NCI-H2081 treated with DMSO at 0.1 percent for 48 hours (cell line): Measurements from ENCODE around the gene METTL16.

Experiments used
- DNase-seq: peaks from one replicate; lab custom pipeline; 2025; lab: John Stamatoyannopoulos, UW

The METTL16 gene

DNA sequence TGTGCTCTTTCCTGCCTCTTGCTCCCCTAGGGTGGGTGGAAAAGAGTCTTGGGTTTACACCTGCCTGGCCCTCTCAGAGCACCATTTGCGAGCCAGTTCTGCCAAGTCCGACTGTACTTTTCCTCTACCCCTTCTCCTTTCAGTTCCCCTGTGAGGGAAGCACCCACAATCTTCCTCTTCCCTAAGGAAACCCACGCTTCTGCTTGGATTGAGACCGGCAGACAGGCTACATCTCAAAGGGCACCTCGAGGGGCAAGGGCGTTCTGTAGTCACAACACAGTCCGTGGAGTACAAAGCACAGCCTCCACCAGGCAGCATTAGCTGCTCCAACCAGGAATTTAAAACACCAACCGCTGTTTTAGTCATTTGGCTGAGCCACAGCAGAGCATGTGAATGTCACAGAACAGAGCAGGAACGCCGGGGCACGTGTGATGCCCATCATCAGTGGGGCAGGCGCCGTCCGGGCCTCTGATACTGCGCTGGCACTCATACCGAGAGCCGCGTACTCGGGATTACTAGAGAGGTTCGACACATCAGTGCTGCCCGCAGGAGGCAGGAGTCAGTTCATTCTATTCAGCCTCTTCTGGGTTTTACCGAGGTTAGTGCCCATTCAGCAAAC is 97.1 kb downstream of the METTL16 start:
- no peak for DNase-seq

DNA sequence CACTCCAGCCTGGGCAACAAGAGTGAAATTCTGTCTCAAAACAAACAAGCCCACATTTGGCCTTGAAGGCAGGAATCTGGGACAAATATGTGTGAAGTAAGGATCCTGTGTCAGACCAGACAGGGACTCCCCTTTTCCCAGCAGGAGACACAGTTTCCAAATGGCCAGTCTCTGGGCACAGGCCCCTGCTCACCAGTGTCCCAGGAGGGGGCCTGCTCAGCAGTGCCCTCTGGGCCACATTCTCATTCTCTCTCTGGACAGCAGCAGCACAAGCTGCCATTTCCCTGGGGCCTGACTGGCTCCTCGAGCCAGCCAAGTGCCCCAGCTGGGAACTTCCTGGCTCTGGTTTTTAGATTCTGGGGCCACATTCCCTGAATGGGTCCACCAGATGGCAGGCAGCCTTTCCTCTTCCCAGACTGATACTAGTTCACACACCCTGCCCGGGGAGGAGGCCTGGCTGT is 99.1 kb downstream of the METTL16 start:
- DNase-seq, result no peak

DNA sequence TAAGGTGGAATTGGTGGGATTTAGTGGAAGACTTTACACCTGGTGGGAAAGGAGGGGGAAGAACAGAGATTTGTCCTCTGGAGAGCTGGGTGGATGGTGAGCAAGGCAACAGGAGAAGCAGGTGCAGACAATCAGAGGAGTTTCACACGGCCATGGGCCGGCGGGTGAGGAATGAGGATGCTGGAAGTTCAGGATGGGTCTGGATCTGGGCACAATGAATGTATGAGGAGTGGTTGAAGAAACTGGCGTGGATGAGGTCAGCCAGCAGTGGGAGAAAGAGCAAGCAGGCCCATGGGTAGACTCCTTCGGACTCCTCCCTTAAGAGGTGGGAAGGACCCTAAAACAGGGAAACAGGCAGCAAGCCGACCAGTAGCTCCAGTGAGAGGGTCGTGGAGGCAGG is 100.7 kb downstream of the METTL16 start:
- DNase-seq, result no peak

DNA sequence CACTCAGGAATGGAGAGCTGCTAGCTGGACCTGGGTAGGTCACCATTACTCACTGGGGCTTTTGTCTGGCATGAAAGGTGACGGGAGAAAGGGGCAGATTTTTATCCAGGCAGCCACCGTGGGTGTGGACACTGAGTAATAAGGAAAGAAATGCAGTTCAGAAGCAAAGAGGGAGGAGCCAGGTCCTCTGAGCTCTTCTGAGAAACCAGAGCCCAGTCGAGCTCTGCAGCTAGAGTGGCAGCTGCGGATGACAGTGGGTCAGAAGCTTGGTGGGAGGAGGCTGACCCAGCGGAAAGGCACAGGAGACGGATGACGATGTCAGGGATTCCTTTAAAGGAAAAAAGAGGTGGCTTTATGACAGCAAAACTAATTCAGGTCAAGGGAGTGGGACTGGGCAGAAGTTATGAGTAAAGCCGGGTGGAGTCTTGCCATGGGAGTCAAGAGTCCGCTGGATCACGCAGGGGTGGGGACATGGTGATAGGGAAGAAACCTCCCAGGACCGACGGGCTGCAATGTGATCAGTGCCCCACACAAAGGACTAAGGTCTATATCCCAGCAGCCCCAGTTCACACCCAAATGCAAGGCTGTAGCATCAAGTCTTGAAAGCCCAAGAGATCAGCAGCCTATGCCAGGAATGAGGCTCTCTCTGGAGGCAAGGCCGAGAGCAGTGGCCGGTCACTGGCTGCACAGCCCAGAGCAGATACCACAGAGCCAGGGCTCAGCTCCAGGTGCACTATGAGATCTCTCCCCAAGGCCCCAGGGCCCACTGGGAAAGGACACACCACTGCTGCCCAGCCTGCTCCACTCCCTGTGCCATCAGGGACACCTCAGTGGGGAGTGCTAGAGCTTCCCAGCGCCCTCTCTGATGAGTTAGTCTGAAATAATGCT is 104.5 kb downstream of the METTL16 start:
- DNase-seq, result no peak

DNA sequence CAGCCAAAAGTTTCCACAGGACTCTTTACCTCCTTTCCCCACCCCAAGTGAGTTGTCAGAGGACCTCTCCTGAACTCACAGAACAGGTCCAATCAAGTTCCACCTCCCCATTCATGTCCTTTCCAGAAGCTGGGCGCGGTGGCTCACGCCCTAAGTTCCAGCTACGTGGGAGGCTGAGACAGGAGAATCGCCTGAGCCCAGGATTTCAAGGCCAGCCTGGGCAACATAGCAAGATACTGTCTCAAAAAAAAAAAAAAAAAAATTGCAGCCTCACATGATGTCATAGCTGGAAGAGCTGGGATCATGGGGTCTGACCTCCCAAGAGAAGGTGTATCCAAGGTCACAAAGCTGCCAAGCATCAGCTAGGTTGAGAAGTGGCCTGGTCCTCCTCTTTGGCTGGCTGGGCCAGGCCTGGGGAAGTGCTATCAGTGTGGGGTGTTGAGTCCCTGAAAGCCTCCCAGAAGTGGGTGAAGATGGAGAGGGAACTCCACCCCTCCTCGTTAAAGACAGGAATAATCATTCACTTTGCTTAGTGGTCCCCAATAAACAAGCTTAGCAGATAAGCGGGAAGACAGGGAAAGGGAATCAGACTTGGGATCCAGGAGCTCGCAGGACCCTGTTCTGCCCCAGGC is 105.3 kb downstream of the METTL16 start:
- no peak for DNase-seq

DNA sequence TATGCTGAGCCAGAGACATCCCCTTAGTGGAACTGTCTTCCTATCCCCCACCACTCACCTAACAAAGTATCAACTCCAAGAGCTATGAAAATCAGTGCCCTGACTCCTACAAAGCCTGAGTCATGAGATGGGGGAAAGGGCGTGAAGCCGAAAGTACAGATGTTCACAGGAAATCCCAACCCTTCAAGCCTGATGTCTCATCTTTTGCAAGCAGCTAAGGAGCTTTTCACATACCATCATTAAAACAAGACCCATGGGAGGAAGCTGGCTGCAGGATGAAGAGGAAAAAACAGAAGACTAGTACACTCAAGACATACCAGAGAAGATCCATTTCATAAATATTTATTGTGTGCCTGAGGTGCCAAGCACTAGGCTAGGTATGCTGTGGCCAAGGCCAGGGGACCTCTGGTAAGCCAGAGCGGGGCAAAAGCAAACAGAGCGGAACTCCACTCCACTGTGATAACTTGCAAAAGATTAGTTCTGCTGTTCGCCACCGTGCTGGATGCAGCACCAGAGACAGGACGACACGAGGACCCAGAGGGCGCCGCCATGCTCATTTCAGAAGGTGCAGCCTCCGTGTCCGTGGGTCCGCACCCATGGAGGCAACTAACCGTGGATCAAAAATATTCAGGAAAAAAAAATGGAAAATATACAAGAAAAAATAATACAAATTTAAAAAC is 106.3 kb downstream of the METTL16 start:
- DNase-seq, result no peak

DNA sequence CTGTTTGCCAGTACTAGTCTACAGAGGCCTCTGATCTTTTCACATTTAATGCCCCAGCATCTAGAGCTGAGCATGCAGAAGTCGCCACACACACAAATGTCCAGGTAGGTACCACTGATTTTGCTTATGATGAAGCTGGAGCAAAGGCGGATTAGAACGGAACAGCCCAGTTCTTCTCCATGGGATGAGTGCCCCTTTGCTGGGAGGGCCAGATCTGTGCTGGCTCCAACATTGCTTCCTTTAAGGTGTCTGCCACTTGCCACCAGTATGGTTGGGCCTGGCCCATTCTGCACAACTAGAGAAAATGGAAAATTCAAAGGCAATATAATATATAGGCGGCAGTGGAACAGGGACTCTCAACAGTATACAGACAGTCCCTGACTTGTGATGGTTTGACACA is 108.6 kb downstream of the METTL16 start:
- no peak for DNase-seq

DNA sequence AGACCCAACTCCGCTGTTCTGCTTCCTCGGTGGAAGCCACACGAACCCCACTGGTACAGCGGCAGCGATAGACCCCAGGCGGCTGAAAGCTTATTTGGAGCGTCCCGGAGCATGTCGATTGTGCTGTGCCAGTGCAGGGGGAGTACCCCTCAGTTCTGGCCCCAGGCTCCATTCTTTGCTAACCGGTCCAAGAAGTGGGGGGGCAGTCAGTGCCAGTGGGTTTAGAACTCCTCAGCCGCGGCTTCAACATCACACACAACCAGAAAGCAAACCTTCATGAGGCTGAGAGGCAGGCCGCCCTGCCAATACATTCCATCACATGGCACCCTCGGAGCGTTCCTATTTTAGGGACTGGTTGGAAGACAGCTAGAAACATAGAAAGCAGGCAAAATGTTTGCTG is 109.1 kb downstream of the METTL16 start:
- no peak for DNase-seq

DNA sequence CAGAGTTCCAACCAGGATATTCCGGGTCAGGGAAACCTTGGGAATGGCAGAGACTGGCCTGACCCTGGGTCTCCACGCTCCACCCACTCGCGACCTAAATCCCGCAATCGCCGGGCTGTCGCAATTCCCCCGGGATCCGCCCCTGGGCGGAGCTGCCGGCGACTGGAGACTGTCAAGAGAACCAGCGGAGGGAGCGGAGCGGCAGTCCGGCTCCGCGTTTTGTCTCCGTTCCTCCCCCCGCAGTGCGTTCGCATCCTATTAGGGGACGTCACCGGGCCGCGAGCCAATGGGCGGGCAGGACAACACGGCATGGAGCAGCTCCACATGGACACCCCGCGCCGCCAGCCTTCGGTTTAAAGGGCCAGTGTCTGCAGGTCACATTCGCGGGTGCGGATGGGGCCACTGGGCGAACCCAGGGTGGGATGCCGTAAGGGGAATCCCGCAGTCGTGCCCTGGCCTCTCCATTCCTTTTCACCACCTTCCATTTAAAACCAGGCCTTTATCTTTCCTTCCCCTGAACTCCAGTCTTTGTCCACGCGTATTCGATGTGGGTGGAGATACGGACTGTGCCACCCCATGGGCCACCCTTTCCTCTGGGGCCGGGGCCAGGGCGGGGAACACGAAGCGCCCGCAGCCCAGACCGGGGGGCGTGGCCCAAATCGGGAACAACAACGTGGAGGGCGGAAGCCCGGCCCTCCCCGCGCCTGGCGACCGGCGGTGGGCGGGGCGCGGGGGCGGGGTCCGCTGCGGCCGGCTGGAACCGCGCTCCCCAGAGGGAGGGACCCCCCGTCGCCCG is 110.1 kb downstream of the METTL16 start:
- peak; percentile 79 for DNase-seq

DNA sequence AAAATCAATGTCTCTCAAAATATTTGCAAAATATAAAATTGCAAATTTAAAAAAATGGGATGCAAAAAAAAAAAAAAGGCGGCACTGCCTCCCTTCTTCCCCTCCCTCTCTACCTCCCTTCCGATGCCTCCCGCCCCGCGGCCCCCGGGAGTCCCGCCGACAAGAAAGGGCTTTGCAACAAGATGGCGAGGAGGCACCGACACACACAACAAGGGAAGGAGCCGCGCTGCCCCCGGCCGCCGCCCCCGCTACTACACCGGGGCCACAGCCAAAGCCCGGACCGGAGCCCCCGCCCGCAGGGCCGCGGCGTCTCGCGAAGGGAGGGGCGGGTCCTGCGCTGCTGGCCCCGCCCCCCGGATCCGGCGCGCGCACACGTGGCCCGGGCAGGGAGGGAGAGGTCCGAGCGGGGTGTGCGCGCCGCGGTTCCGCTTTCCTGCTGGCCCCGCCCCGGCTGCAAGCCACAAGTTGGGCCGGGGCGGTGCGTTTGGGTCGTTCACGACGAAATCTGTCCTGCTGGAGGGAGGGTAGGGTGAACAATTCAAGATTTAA is 110.7 kb downstream of the METTL16 start, which contains the start of gene MNT:
Gene MNT, minus strand, starts transcription at position 184 of the 549 bp plus-strand sequence. CDS start 348 bp downstream, outside the sequence.
- DNase-seq, result peak; percentile 38

DNA sequence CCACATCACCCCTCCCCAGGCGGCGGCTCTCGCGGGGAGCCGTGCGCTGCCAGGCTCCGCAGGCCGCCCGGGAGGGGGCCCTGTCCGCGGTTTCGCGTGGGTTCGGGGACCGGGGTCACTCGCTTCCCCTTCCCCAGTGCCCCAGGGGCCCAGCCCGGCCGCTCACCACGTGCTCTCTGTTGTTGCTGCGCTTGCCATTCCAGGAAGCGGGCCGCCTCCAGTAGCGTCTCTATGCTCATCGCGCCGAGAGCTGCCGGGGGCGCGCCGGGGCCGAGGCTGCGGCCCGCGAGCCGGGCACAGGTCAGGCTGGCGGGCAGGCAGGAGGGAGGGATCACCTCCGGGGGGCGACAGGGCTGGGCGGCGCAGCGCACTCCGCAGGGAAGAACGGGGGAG is 111.2 kb downstream of the METTL16 start:
- DNase-seq, result no peak

DNA sequence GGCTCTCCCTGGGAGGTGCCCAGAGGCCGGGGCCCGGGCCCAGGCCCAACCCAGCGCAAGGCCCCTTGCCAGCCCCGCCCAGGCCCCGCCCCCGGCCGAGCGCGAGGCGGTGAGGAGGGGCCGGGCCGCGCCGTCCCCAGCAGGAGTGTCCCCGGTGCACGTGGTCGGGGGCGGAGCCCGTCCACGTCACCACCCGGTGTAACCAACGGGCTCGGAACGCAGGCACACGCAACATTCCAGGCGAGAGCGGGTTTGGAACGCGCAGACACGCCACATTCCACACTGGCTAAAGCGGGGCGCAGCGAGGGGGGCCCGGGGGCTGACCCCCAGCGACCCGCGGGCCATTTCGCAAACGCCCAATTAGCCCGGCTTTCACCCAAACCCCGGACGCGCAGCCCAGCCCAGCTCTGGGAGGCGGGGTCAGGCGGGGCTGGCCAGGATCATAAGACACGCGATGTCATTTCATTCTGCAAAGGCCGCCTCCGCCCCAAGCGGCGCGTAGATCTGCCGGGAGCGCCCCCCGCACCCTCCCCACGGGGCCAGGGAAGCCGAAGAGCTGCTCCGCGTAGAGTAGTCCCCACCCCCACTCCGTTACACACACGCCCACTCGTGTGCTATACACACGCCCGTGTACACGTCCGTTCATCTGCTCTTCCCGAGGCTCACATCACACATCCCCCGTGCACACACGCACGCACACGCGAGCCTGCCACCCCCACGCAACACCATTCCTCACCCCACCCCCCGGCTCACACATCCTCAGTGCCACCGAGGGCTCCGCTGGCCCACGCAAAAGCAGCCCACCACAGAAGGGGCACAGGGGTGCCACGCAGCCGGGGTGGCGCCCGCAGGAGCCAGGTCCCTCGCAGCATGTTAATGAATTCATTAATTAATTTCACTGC is 111.9 kb downstream of the METTL16 start:
- DNase-seq, result no peak

DNA sequence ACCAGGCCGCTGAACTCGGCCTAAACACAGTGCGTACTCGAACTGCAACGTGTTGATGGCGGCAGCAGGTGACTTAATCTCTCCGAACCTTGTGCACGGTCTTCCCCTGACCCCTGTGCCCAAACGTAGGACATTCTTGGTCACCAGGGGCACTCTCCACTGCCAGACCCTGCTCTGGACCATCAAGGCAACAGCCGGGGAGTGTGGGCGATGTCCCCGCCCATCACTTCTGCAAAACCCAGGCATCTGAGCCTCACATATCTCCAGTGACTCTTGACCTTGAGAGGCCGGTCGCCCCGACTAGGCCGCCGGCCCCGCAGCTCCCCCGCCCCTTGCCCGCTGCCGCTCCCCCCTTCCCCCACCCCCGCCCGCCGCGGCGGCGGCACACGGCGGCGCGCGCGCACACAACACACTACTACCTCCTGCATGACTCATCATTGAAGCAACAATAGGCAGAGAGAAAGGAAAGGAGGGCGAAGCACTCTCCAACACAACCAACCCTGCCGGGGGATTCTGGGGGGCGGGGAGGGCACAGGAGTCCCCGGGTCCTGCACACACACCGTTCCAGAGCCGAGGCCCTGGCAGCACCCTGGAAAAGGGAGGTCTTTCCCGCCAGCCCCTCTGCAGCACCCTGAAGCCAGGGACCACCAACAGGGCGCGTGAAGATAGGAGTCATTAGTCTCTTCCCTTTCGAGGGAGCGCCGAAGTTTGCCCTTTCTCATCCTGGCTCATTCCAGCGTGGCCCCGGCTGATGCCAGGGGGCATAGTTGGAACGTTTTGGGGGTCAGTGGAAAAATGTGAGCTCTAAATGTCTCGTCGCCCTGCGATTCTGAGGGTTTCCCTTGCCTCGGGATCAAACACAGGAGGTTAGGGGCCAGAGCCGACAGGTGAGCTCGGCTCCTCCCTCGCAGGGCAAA is 112.8 kb downstream of the METTL16 start:
- no peak for DNase-seq

DNA sequence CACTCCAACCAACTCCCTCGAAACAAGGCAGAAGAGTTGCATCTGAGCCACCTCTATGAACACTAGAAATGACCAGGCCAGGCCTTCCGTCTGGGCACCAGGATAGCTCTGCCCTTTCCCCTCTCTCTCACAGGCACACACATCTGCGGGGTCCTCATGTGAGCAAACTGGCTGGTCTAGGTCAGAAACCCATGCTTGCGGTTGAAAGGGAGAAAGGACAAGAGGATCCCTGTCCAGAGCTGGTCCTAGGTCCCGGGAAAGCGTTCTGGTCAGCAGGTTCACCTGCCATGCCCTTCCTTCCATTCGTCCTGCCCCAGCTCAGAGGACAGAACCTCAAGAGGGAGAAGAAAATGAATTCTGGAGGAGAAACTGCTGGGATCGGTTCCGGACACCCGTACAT is 113.5 kb downstream of the METTL16 start:
- no peak for DNase-seq

DNA sequence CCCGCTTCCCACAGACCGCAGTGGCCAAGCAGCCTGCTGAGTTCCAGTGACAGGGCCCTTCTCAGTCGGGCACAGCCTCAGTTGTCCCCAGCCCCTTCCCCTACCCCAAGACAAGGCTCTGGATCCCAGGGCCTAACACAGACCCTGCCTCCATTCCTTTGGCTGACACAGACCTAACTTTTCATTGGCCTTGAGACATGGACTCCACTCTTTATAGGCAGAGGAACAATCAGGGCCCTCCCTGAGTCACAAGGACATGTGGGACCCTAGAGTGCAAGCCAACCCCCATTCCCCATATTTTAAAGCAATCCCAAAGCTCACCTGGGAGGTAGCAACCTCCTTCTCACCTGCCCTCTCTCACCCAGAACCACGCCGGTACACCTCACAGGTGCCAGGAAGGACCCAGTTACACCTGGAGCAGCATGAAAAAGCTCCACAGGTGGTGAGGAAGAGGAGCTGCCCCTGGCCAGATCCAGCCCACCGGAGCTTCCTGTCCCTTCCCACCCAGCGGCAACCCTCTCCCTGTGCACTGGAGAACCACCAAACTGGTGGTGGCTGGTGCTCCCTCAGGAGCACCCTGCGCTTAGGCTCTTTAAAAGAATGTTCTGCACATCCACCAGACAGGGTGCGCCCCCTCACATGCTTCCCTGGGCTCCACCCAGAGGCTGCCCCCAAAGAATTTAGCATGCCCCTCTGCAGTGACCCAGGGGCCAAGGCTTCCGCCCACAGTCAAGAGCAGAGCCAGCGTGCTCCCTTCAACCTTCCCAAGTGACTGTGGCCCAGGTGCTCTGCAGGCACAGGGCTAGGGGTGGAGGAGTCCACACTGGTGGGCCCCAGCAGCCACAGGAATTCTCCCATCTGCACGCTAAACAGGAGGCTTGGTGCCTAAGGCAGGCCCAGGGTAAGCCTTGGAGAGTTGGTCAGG is 114.2 kb downstream of the METTL16 start:
- no peak for DNase-seq

DNA sequence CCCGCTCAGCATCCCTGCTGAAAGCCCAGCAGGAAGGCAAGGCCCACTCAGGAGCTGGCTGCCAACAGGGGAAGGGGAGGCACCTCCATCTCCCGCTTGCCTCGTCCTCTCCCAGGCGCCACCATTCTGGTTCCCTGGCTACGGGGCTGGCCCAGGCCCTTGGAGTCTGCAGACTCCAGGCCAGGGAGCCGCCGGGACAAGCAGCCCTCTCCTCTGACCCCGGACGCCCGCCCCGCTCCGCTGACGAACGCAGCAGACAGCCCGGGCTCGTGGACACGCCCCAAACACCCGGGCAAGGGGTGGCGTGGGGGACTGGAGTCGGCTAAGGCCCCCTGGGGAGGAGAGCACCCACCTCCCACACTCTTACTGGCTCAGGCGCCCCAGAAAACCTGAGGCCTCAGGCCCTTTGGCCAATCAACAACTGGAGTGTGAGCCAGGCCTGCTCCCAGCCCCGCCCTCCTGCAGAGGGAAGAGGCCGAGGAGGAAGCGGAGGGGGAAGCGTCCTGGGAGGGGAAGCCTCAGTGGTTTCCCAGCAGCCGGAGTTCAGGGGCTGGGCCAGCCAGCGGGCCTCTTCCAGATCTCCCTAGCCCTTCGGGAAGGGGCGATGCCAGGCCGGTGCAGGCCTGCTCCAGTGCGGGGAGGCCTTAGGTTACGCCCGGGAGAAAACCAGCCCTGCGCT is 115.0 kb downstream of the METTL16 start:
- no peak for DNase-seq

DNA sequence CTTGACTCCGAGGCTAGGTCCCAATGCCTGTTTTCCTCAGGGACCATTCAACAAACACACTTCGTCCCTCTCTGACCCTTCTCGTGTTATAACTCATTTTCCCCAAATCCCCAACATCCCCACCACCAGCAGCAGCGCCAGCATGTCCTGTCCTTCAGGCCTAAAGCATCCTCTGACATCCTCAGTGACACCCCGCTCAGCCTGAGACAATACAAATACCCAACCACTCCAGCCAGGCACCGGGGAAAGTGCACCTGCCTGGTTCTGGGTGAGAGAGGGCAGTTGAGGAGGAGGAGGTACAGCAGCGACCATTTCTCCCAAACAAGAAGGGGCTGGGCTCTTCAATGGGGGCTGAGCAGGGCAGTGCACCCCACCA is 115.5 kb downstream of the METTL16 start:
- no peak for DNase-seq
